Activated CD4-positive, alpha-beta T cell treated with anti-CD3 and anti-CD28 coated beads, Interleukin-2, amount 50 U/mL, for 4 hours (primary cell): Measurements from ENCODE around the gene LRG1.

Experiments
- DNase-seq, 2 experiments: peaks; one replicate each; pipeline ENCODE4 v3.0.0-alpha.2; 2020

Gene LRG1, protein sequence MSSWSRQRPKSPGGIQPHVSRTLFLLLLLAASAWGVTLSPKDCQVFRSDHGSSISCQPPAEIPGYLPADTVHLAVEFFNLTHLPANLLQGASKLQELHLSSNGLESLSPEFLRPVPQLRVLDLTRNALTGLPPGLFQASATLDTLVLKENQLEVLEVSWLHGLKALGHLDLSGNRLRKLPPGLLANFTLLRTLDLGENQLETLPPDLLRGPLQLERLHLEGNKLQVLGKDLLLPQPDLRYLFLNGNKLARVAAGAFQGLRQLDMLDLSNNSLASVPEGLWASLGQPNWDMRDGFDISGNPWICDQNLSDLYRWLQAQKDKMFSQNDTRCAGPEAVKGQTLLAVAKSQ

DNA sequence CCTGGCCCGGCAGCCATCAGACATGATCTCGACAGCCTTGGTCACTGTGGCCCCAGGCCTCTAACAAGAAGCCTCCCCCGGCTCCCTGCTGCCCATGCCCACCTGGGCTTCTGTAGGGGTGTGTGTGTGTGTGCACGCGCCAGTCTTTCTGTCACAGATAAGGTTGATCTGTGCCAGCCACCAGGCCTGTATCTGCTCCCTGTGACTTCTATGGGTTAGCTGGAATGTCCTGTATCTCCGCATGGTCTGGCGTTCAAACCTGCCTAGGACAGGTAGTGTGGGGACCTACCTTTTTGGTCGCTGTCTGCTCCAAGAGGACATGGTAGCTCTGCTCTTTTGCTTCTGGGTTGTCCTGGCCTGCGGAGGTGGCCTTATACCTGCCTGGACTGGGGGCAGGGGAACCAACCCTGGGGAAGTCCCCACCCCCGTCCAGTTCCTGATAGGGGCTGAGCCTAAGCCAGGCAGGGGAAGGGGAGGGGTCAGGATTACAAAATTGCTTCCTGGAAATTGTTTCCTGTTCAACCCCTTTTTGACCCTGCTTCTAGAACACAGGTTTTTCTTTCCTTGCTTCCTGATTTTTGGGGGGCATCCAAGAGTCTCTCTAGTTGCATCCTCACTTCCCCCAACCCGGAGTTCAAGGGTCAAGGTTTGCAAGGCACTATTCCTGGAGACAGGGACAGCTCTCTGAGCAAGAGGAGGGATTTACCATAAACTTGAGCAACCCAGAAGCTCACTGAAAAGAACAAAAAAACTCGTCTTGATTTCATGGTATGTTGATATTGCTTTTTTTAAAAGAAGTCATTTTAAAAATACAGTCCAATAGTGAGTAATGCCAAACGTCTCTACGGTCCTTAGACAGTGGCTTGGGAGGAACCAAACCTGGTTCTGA, at the start of gene LRG1:
Gene LRG1, minus strand, starts transcription at position 344 of the 889 bp plus-strand sequence. Its CDS starts 23 bp downstream, at position 321.
- no peak for DNase-seq

DNA sequence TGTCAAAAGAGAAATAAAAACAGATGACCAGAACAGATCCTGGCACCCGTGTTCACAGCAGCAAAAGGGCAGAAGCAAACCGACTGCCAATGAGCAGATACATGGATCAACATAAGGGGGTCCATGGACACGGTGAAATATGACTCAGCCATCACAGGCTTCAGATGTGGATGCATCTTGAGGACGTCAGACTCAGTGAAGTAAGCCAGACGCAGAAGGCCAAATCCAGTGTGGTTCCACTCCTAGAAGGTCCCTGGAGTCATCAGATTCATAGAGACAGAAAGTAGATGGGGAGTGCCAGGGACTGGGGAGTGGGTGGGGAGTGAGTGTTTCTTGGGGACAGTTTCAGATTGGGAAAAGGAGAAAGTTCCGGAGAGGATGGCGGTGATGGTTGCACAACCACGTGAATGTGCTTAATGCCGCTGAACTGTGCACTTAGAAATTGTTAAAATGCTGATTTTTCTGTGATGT, 48.5 kb upstream of the LRG1 start:
- DNase-seq = no peak

DNA sequence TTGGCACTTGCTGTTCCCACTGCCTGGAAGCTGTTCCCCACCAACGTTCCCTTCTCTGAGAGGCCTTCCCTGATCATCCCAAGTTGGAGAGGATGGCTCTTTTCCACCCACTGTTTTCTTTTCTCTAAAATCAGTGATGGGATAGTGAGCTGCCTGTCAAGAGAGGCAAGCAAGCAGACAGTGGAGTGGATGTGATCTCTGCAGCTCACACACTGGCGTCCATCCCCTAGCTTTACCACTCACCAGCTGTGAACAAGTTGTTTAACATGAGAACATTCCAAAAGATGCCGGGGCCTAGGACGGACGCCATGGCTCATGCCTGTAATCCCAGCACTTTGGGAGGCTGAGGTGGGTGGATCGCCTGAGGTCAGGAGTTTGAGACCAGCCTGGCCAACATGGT, 47.7 kb upstream of the LRG1 start:
- DNase-seq = no peak

DNA sequence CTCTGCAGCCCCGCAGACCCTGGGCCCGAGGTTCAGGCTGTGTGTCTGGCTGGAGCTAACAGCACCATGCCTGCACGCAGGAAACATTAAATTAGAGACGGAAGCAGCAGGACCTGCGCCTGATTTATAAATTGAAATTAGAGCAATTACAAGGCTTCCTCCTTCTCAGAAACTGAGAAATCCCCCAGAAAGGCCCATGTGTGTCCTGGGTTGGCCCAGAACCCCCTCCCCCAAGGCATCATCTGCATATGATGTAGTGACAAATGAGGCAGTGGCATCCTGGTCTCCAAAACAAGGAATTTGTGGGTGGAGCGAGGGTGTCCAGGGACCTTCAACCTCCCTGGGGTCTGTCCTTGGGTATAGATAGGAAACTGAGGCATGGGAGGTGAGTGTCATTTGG, 46.9 kb upstream of the LRG1 start:
- DNase-seq = no peak

DNA sequence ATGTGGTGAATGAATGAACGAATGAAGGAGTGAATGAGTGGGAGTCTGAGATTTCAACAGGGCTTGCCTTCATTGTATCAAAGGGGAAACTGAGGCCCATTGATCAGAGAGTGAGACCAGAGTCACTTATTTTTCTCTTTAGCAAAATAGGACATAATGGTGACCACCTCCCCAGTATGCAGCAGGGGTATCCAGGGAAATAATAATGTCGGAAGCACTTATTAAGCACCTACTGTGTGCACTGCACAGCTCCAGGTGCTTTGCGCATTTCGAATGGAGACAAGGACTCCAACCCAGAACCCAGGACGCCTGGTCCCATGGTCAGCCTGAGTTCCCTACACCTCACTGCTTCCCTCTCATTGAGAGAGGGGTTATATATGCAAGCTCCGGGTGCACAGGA, 46.4 kb upstream of the LRG1 start:
- DNase-seq = no peak

DNA sequence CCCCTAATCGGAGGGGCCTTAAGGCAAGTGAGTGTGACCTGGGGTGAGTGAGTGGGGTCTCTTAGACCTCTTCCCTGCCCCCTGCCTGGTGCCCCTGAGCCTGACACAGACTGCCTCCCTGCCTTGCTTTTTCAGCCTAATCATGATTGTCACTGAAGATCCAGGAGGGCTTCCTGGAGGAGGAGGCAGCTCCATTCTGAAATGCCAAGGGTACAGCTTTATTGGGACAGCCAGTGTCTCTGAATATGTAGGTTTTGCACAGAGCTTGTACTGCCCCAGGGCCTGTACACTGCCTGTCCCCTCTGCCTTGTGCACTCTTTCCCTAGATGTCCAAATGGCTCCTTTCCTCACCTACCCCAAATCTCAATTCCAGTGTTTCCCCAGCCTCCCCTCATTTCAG, 45.7 kb upstream of the LRG1 start:
- DNase-seq = no peak

DNA sequence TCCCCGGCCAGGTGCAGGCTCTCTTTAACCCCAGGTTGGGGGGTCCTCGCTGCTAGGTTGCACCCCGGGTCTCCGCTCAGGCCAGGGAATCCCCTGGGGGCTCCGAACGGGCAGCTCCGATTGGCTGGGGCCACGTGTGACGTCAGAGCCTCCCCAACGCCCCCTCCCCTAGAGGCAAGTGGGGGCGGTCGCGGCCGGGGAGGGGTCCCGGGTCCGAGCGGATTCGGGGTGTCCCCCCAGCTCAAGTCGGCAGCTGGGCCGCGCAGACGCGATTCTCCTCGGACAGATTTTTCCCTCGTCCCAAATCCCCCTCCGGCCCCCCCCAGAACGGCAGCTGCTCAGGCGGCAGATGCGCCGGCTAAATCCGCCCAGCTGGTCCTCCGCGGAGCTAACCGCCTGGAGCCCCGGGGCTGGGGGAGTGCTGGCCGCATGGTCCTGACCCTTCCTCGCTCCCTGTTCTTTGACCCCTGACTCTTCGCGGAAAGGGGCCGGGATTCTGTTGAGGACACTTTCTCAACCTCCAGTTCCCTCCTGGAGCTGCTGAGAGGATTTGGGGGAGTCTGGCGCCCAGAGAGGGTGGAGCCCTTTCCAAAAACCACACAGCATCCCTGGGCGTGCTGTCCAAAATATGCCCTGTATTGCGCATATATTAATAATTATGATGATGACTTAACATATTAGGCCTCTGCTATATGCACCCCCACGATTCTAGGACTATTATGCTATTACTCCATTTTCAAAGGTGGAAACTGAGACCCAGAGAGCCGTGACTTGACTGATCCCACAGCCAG, 45.0 kb upstream of the LRG1 start:
- no peak for DNase-seq

DNA sequence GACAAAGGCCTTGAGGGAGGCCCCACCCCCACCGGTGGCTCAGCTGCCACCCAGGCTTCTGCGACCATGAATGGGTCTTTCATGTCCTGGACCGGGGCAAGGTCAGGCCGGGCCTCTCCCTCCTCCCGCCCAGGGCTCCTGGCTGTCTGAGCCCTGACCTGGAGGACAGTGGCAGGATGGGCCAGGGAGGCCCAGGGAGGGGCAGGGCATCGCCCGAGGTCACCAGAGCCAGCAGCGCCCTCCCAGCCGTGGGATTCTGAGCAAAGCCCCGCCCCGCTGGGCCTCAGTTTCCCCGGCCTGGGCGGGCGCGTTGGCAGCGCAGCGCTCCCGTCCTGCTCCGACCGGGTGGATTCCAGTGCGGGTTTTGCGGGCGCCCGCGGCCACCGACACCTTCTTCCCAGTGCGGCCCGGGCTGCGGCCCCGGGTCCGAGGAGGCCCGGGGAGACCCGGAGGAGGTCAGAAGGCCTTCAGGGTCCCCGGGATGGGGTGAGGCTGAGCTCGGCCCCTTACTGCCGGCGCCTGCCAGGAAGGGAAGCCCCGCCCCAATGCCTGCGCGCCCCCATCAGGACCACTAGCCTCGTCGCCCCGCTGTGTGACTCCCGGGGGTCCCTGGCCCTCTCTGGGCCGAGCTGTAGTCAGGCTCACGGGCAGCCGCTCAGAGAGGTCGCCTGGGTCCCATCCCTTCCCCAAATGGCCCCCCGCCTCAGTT, 44.3 kb upstream of the LRG1 start:
- no peak for DNase-seq

DNA sequence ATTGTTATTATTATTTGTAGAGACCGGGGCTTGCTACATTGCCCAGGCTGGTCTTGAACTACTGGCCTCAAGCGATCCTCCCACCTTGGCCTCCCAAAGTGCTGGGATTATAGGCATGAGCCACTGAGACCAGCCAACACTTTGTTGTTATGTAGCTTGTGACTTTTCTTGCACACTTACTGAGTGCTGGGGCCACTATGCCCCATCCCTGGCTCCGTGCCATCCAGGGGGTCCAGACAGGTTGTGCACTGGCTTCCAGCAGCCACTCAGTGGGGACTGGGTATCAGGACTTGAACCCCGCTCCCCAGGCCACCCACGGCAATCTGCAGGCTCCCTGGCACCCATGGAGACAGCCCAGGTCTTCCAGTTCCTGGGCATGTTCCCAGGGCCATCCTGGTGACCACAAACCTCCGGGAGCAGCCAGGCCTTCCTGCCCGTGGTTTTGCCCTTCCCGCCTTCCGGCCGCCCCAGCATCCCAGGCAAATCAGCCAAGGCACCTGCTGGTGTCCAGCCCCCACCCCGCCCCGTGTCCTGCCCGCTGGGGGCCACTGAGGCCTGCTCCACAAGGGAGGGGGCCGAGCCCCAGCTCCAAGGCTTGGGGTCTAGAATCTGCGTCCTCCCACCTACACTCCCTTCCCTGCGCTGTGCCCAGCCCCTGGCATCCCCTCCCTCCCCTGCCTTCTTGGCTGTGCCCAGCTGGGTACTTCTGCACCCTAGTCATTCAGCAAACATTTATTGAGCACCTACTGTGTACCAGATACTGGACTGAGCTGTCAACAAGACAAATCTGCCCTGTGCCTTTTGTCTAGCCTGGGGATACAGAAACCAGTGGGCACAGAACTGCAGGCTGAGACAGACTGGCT, 43.4 kb upstream of the LRG1 start:
- DNase-seq = no peak

DNA sequence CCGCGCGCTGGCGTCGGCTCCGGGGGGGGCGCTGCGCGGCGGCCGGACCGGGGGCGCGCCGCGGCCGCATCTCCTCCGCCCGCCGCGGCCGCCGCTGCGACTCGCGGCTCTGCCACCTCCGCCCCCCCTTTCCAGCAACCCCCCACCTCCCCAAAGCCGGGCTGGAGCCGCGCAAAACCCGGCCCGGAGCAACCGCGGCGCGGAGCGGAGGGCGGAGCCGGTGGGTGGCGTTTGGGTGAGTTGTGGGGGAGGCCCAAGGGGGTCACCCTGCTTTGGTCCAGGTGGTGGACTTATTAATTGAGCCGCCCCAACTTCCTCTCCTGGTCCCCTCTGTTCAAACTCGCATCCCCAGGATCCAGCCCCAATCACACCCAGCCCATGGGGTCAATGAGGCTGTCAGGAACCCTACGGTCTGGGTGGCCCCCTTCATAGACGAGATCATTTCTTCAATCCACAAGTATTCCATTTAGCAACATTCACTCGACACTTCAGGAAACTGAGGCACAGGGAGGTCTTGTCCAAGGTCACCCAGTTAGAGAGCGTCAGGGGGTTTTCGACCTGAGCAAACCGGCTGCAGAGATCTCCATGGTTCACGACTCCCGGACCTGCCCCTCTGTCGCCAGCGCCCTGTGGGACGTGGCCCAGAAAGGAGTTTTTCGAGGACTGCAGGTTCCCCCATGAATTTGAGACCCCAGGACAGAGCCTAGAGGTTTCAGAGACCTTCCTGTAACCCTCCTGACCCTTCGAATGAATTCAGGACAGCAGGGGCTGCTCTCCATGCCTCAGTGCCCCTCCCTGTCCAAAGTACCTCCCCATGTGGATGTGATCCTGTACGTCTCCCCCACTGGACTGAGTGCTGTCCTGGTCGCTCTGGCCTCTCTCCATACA, 42.1 kb upstream of the LRG1 start:
- DNase-seq = no peak

DNA sequence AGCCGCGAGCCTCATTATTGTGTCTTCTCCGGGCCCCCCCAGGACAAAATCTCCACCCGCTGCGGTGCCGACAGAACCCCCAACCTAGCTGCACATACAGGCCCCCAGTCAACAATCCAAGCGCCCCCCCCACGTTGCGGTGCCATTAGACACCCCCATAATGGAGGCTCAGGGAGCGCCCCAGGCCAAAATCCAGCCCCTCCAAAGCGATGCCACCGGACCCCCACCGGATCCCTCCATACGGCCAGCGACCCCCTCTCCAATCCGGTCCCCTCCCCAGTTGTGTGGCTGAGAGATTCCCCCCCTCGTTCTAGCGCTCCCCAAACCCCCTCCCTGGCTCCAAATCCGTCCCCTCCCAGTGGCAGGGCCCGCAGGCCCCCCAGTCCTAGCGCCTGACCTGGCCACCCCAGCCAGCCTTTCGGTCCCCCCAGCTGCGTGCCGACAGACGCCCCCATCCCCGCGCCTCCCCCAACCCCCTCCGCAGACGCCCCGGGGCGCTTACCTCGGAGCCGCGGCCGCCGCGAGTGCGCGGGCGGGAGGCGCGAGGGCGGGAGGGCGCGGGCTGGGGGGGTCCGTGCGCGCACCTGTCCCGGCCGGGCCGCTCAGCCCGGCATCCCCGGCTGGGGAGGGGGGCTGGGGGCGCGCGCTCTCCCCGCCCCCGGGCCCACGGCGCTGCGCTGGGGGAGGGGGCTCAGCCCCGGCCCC, 41.3 kb upstream of the LRG1 start:
- no peak for DNase-seq

DNA sequence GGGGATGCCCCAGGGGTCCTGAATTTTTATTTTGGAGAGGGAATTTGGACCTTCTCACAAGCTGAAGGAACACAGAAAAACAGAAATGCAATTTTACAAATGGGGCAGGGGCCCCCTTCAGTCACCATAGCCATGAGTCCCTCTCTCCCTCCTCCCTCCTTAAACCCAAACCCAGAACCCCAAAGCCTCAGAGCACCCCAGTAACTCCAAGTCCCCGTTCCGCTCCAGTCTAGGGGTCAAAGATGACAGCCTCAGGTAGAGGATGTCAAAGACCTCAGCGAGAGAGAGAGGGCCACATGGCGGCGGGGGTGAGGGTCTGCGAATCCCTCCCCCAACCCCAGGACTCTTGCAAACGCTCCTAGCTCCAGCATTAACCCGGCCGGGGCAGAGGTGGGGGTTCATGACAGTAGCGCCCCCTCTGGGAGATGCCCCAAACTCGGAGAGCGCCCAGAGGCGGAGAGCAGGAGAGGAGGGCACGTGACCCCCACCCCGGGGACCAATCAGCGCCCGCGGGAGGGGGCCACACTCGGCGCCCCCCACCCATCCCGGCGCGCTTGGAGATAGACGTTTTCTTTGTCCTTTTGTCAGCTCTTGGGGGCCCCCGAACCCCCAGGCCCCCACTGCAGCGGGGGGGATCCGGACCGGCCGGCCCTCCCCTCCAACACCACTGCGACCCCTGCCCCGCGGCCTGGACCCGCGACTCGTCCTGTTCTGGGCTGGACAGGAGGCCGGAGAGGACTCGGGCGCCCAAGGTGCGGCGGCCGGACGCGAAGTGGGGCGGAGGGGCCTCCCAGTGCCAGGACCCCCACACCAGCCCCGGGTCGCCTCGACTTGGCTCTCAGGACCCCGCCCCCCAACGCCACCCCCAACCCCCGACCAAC, 40.4 kb upstream of the LRG1 start:
- no peak for DNase-seq

DNA sequence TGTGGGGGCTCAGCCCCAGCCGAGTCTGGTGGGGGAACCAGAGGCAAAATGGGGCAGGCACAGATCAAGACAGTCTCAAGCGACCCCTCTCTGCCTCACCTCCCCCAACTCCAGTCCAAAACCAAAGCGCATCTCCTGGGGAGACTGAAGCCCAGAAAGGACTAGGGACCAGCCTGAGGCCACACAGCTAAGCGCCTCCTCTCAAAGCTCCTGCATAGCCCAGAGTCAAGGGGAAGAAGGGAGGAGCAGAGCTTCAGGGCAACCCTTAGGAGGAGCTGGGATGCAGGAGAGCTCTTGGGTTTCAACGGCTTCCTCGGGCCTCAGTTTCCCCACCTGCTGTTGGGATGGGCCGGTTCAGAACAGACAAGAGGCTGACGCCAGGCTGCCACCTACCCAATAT, 39.6 kb upstream of the LRG1 start:
- DNase-seq = no peak

DNA sequence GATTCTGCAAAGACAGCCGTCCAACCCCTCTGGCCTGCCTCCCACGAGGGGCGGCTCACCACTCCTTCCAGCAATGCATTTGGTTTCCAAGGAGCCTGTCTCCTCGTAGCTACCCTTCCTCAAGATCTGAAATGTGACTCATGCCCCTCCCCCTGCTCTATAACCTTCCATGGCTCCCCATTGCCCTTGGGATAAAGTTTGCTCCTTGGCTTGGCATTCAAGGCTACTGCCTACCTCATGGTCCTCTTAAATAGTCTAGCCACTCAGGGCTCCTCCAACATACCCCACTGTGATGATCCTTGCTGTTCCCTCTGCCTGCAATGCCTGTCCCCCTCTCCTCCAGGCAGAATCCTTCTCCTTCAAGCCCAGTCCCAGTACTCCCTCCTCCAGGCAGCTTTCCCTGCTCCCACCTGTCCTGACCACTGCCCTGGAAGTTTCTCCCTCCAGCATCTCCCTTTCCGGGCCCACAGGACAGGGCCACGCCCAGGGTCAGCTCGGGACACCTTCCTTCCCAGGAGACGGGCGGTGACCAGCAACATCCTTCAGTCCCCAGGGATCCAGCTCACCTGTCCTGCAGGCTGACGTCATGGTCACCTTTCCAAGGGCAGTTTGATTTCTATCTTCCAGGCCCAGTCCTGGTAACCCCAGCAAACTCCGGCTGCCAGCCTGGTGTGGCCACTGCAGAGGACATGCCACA, 38.9 kb upstream of the LRG1 start:
- no peak for DNase-seq

DNA sequence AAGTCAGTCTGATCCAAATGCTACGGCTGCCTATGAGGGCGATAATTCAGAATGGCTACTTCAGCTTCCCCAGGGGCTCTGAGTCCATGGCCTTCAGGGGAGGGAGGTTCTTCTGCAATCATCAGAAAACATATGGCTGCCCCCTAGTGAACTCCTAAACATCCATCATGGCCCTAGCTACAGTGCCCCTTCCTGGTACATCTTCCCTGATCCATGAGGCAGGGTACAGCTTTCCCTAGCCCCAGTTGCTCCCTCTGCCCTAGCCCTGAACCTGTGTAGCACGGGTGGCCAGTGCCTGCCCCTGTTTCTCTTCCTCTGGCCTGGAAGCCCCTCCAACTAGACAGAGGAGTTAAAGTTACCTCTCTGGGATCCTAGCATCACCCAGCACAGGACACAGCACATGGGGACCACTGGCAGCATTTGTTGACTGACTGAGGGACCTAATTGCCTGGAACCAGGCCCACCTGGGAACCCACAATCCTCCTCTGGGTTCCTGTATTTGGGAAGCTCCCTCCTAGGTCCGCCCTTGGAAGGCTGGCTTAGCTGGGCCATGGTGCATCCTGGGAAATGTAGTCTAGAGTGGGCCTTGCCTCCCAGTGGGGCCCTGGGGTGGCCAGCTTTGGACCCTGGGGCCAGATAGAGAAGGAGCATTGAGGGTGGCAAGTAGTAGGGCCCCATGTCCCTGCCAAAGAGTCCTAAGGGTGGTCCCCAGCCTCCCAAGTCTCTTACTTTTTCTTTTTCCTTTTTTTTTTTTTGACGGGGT, 37.4 kb upstream of the LRG1 start:
- DNase-seq = no peak

DNA sequence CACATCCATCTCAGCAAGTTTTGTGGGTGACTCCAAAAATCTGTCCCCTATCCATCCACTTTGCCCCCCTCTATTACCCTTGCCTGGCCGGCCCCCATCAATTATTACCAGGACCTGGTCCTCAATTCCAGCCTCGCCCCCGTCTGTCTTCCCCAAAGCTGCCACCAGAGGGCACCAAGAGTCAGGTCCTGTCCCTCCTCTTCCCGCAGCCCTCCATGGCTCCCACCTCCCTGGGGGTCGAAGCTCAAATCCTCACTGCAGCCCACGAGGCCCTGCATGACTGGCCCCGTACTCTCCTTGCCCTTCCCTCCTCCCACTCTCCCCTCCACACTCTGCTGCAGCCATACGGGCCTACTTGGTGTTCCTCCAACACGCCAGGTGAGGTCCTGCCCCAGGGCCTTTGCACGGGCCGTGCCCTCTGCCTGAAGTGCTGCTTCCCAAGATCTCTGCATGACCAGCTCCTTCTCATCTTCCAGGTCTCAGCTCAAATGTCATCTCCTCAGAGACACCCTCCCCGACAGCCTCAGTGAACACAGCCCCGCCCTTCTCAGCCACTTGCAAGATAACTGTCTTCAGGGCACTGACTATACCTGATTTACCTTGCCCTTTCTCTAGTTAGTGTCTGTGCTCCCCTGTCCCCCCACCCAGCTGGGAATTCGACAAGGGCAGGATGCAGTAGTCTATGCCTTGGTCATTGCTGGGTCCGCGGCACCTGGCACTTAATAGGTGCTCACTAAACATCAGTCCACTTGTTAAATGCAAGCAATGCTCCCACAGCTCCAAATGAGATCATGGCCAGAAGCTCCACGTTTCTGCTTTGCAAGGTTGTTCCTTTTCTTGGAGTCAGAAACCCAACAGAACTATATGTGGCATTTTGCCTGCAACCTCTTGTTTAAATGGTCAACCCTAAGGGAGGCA, 36.4 kb upstream of the LRG1 start:
- peak; percentile 65 to 71 for DNase-seq
